ENCODE data around the gene POLR3GL.

- no peak for TF ChIP-seq POLR2A (IDR thresholded peaks at IDR 0.05)
- no peak for TF ChIP-seq CTCF (IDR thresholded peaks at IDR 0.05)
- no peak for TF ChIP-seq POLR2AphosphoS5 (IDR thresholded peaks at IDR 0.05)
These were observed 16.9 kb upstream of the POLR3GL start for GRCh38 chr1:145947551-145947950.

Data from breast epithelium (tissue), 3 donors.